OCI-LY7 (cell line): ENCODE data around the gene TRHDE.

ENCODE experiments used
- EZH2phosphoT487 ChIP-seq: fragments of 200-600 bp; sonication (generic); IDR thresholded peaks from 2 replicates; pipeline ENCODE4 v1.6.1; 2018; ENCODE audit warnings: low read depth, borderline replicate concordance, mild to moderate bottlenecking, mixed run types, antibody characterized with exemption, low read length, moderate library complexity, mixed read lengths
- TF ChIP-seq, protein P1 (sequence below): fragments of 200-600 bp; sonication (generic); conservative IDR thresholded peaks from 2 replicates; pipeline ENCODE4 v1.5.1; 2014; ENCODE audit warnings: mild to moderate bottlenecking, antibody characterized with exemption, low read length, moderate library complexity, mixed read lengths

DNA sequence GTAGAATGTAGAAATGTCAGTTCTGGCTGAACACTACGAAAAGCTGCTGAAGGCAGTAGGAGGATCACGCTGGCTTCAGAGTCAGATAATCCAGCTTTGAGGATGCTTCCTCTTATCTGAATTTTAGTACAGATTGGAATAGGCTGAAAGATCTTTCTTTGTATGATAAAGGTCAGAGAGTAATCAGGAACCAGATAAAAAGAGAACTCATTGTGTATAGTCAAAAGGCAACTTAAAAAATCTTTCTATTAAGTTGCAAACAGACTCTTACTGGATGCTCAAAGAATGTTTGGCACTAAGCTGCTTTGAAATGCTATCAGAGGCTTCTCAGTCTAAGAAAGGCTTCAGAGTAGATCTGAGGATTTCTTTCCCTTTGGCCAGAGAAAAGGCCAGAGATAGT lies 21.8 kb upstream of the TRHDE start:
- TF ChIP-seq, protein P1, sequence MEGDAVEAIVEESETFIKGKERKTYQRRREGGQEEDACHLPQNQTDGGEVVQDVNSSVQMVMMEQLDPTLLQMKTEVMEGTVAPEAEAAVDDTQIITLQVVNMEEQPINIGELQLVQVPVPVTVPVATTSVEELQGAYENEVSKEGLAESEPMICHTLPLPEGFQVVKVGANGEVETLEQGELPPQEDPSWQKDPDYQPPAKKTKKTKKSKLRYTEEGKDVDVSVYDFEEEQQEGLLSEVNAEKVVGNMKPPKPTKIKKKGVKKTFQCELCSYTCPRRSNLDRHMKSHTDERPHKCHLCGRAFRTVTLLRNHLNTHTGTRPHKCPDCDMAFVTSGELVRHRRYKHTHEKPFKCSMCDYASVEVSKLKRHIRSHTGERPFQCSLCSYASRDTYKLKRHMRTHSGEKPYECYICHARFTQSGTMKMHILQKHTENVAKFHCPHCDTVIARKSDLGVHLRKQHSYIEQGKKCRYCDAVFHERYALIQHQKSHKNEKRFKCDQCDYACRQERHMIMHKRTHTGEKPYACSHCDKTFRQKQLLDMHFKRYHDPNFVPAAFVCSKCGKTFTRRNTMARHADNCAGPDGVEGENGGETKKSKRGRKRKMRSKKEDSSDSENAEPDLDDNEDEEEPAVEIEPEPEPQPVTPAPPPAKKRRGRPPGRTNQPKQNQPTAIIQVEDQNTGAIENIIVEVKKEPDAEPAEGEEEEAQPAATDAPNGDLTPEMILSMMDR, result no peak
- no peak for TF ChIP-seq EZH2phosphoT487
